ENCODE data around the gene CD33.

Gene CD33

GRCh38 chr19:51272183-51272810 is 47.4 kb downstream of the CD33 start:
- DNase-seq (ENCODE audit: low read depth), result no peak
- TF ChIP-seq, protein P1, sequence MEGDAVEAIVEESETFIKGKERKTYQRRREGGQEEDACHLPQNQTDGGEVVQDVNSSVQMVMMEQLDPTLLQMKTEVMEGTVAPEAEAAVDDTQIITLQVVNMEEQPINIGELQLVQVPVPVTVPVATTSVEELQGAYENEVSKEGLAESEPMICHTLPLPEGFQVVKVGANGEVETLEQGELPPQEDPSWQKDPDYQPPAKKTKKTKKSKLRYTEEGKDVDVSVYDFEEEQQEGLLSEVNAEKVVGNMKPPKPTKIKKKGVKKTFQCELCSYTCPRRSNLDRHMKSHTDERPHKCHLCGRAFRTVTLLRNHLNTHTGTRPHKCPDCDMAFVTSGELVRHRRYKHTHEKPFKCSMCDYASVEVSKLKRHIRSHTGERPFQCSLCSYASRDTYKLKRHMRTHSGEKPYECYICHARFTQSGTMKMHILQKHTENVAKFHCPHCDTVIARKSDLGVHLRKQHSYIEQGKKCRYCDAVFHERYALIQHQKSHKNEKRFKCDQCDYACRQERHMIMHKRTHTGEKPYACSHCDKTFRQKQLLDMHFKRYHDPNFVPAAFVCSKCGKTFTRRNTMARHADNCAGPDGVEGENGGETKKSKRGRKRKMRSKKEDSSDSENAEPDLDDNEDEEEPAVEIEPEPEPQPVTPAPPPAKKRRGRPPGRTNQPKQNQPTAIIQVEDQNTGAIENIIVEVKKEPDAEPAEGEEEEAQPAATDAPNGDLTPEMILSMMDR (IDR thresholded peaks at IDR 0.05; ENCODE audit: control insufficient read depth, insufficient read depth, low read depth, low read length, missing control alignments), result no peak

GRCh38 chr19:51274049-51274770 is 49.3 kb downstream of the CD33 start:
- TF ChIP-seq, protein P1 (IDR thresholded peaks at IDR 0.05; ENCODE audit: control insufficient read depth, insufficient read depth, low read depth, low read length, missing control alignments), result no peak
- DNase-seq (ENCODE audit: low read depth), result no peak

More at GRCh38 chr19:51272183-51272810, 47.4 kb downstream of the CD33 start:
- H3K4me3 ChIP-seq (ENCODE audit: control insufficient read depth, low read depth, low read length), result no peak overlapping the region

DNA sequence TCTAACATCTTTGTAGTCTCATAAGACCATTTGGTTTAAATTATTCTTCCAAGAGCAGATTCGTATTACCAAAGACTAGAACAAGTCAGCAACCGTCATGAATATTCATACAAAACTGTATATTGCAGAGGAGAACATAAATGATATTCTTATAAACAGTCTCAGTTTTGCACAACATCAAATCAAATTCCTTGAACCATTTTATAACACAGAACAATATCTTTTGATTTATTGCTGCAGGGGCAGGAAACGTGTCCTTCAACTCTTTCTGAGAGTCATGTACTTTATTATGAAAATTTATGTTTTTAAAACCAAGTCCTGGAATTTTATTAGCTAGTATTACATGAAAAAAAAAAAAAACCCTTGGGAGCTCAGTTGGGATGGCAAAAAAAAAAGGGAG is 52.2 kb downstream of the CD33 start:
- no peak overlapping the region for H3K4me3 ChIP-seq (ENCODE audit: control insufficient read depth, low read depth, low read length)
- no peak for DNase-seq (ENCODE audit: low read depth)

More at GRCh38 chr19:51274049-51274770, 49.3 kb downstream of the CD33 start:
- H3K4me3 ChIP-seq (ENCODE audit: control insufficient read depth, low read depth, low read length), result no peak overlapping the region

GRCh38 chr19:51282335-51282734 is 57.5 kb downstream of the CD33 start:
- H3K4me3 ChIP-seq (ENCODE audit: control insufficient read depth, low read depth, low read length), result no peak overlapping the region
- DNase-seq (ENCODE audit: low read depth), result no peak
- TF ChIP-seq, protein P1 (IDR thresholded peaks at IDR 0.05; ENCODE audit: control insufficient read depth, insufficient read depth, low read depth, low read length, missing control alignments), result no peak

More for the DNA sequence above, 52.2 kb downstream of the CD33 start:
- TF ChIP-seq, protein P1 (IDR thresholded peaks at IDR 0.05; ENCODE audit: control insufficient read depth, insufficient read depth, low read depth, low read length, missing control alignments), result no peak

- DNase-seq (ENCODE audit: low read depth), result no peak
- TF ChIP-seq, protein P1 (IDR thresholded peaks at IDR 0.05; ENCODE audit: control insufficient read depth, insufficient read depth, low read depth, low read length, missing control alignments), result no peak
- H3K4me3 ChIP-seq (ENCODE audit: control insufficient read depth, low read depth, low read length), result no peak overlapping the region
Measured at GRCh38 chr19:51285682-51286081, 60.8 kb downstream of the CD33 start.

Data from AG09309 (cell line).